Spleen (tissue), 11 donors: ENCODE results near the gene CXorf38. TPM values are rescaled to one million over a fixed set of nuclear protein-coding genes. Genes with fewer than 3 reads are reported as not detected.
A peak's percentile ranks its signal among the peaks of the same experiment; 100 is the strongest.

Experiments used
- DNase-seq: peaks from one replicate; pipeline ENCODE4 v3.0.0-alpha.2; 2020
- H3K27ac ChIP-seq, 8 donors: fragments of 200-600 bp; sonication (generic) in 7 of 8; 1 replicate in 4 of 8; 2 replicates in 4 of 8; pipeline versions ENCODE4 v1.5.0 to v1.8.0; 2016 to 2021; ENCODE audit warnings: inconsistent platforms in 4 of 8, mild to moderate bottlenecking in 4 of 8, moderate library complexity in 1 of 8
- H3K27me3 ChIP-seq, 7 donors: fragments of 200-600 bp; sonication (generic) in 6 of 7; replicated peaks in 1 of 7; 1 replicate in 4 of 7; 2 replicates in 3 of 7; pipeline versions ENCODE4 v1.5.0 to v1.8.0; 2016 to 2021; ENCODE audit warnings: inconsistent platforms in 3 of 7, mild to moderate bottlenecking in 1 of 7
- H3K36me3 ChIP-seq, 6 donors: fragments of 200-600 bp; sonication (generic) in 5 of 6; 1 replicate in 4 of 6; 2 replicates in 2 of 6; pipeline versions ENCODE4 v1.5.0 to v1.8.0; 2016 to 2021; ENCODE audit warnings: inconsistent platforms in 2 of 6
- H3K4me1 ChIP-seq, 6 donors: fragments of 200-600 bp; sonication (generic) in 5 of 6; 1 replicate in 3 of 6; 2 replicates in 3 of 6; pipeline versions ENCODE4 v1.5.0 to v1.8.0; 2016 to 2021; ENCODE audit warnings: inconsistent platforms in 3 of 6
- H3K4me3 ChIP-seq, 8 donors: fragments of 200-600 bp; sonication (generic) in 7 of 8; 1 replicate in 4 of 8; 2 replicates in 4 of 8; pipeline versions ENCODE4 v1.5.0 to v1.8.0; 2016 to 2021; ENCODE audit warnings: inconsistent platforms in 4 of 8, mild to moderate bottlenecking in 4 of 8, moderate library complexity in 2 of 8
- H3K9me3 ChIP-seq, 8 donors: fragments of 200-600 bp; sonication (generic) in 7 of 8; 1 replicate in 4 of 8; 2 replicates in 4 of 8; pipeline versions ENCODE4 v1.5.0 to v1.8.0; 2016 to 2021; ENCODE audit warnings: inconsistent platforms in 4 of 8
- POLR2A ChIP-seq, 3 donors: fragments of 450-650 bp; IDR thresholded peaks; one replicate each; pipeline ENCODE4 v1.5.1; 2017; ENCODE audit warnings: antibody characterized with exemption in 3 of 3, mild to moderate bottlenecking in 1 of 3
- POLR2AphosphoS5 ChIP-seq, 3 donors: sonication (generic); formaldehyde crosslinking; IDR thresholded peaks; one replicate each; pipeline ENCODE4 v1.5.1; 2017; ENCODE audit warnings: antibody characterized with exemption in 3 of 3
- WGBS, 5 donors: extraction: QIAGEN DNeasy Blood & Tissue Kit in 3 of 5; methylation state at CpG; one replicate each; pipeline versions ENCODE4 v1.1.5 to v1.1.7; 2013 to 2018; 5-methylcytosine and 5-hydroxymethylcytosine counted together
- intact Hi-C: fragments of 100-400 bp; cut with DNase I; formaldehyde crosslinking; loops from one replicate; pipeline ENCODE4 v1.15.0; 2023; ENCODE audit warnings: low total_unique reads
- polyA plus RNA-seq, 3 donors: library from polyadenylated mRNA; stranded (reverse); fragments of 200-250 nt; gene quantifications; one replicate each; pipeline ENCODE4 v1.2.1, GENCODE V29; 2013
- total RNA-seq, 7 donors: library from RNA; depleted of rRNA in 3 of 7; stranded (reverse); fragments of >200 nt in 3 of 7; fragmentation: NEBNext Ultra II Directional in 4 of 7; extraction: Animal tissue kit (Norgen Biotek cat#: 25700) in 4 of 7; gene quantifications; one replicate each; pipeline versions ENCODE4 v1.1.0 to v1.2.1, GENCODE V29; 2016 to 2021
- TF ChIP-seq, protein P1 (sequence below), 11 experiments: fragments of 200-600 bp in 7 of 11; fragments of 450-650 bp in 4 of 11; sonication (generic) in 4 of 11; IDR thresholded peaks in 8 of 11; conservative IDR thresholded peaks in 3 of 11; 1 replicate in 7 of 11; 2 replicates in 4 of 11; pipeline versions ENCODE4 v1.4.0 to v1.8.0; 2016 to 2021; ENCODE audit warnings: antibody characterized with exemption in 11 of 11, inconsistent platforms in 4 of 11, mild to moderate bottlenecking in 1 of 11
- donor health status: healthy with polysubstance abuse.
- donor health status: DM: no; HTN: no; CAD: no; lungs with moderate emphysema.
- donor health status: DM: no; HTN: no; CAD: no.
- donor health status: Bipolar disorder and iron deficiency.
- donor health status: healthy.
- donor health status: DM: no; HTN: no; CAD: no.
- donor health status: DM: yes; HTN: yes; CAD: no.

The CXorf38 gene
- total and polyA plus RNA-seq, 10 donors: 9.4 to 35.1 (median 27.7) TPM

DNA sequence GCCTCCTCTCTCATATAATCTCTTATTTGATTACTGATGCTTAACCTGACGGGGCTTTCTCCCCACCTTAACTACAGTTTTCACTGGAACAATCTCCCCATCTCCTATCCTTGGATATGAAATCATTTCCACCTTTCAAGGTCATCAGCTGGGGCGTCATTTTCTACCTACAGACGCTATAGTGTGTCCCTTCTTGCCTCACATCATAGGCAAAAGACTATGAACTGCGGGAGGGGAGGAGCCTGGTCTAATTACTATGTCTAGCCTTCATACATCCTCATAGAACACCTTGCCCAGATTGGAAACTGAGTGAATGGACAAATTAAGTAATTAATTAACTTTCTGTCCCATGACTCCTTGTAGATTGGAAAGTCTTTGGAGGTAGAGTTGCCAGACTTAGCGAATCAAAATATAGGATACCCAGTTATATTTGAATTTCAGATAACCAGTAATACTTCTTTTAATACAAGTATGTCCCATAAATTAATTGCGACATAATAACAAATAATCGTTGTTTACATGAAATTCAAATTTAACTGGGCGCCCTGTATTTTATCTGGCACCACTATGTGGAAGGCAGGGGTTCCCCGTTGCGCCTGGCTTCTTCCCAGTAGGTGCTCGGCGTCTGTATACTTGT lies 67.3 kb downstream of the CXorf38 start:
- Histone ChIP-seq H3K36me3 (no peaks in the 10 kb centered on the region), H3K27me3 (peaks cover 0 to 12% (median 0%) of the 10 kb centered on the region in 7 donors), H3K4me1 (peaks cover 7 to 29% (median 18%) of the 10 kb centered on the region in 6 donors), H3K27ac (peak overlapping the region; percentile 61 to 97 (median 93)), H3K9me3 (no peaks in the 10 kb centered on the region), H3K4me3 (peak overlapping the region; percentile 34 to 86 (median 65))
- intact Hi-C loops: no loop called here
- no peak for DNase-seq
- 13 to 36% (median 16%) methylated on average over 10 to 12 of the region's 12 CpGs for WGBS, 5 donors
- TF ChIP-seq POLR2A (IDR thresholded peaks at IDR 0.05) (no peak), POLR2AphosphoS5 (IDR thresholded peaks at IDR 0.05) (no peak)
- TF ChIP-seq, protein P1, sequence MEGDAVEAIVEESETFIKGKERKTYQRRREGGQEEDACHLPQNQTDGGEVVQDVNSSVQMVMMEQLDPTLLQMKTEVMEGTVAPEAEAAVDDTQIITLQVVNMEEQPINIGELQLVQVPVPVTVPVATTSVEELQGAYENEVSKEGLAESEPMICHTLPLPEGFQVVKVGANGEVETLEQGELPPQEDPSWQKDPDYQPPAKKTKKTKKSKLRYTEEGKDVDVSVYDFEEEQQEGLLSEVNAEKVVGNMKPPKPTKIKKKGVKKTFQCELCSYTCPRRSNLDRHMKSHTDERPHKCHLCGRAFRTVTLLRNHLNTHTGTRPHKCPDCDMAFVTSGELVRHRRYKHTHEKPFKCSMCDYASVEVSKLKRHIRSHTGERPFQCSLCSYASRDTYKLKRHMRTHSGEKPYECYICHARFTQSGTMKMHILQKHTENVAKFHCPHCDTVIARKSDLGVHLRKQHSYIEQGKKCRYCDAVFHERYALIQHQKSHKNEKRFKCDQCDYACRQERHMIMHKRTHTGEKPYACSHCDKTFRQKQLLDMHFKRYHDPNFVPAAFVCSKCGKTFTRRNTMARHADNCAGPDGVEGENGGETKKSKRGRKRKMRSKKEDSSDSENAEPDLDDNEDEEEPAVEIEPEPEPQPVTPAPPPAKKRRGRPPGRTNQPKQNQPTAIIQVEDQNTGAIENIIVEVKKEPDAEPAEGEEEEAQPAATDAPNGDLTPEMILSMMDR (IDR thresholded peaks at IDR 0.05 in 8 of 11, conservative IDR thresholded peaks at IDR 0.05 in 3 of 11): no peak

DNA sequence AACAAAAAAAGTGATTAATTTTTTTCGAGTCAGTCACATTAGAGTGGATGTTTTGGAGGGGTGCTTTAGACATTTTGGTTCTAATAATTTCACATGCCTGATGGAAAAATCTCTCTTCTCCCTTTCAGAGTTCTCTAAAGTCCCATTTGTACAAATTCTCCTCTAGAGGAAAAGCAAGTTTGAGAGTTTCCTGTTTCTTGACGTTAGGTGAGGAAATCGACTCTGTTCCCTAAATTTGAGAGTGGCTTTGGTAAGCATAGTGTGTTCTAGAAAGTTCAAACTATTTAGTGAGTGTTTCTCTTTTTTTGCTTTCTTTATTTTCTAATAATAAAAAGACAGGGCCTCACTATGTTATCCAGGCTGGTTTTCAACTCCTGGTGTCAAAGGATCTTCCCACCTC lies 68.2 kb downstream of the CXorf38 start:
- no peak for DNase-seq
- 35 to 62% (median 47%) methylated on average over 3 of the region's 3 CpGs for WGBS, 5 donors
- Histone ChIP-seq H3K9me3 (no peaks in the 10 kb centered on the region), H3K36me3 (no peaks in the 10 kb centered on the region), H3K4me3 (no peak overlapping the region), H3K27me3 (peaks cover 0 to 10% (median 0%) of the 10 kb centered on the region in 7 donors), H3K4me1 (peaks cover 7 to 29% (median 18%) of the 10 kb centered on the region in 6 donors), H3K27ac (peak overlapping the region in 6 of 8 donors; percentile 43 to 97 (median 96))
- intact Hi-C loops: no loop called here
- TF ChIP-seq POLR2AphosphoS5 (IDR thresholded peaks at IDR 0.05): no peak
- TF ChIP-seq, protein P1 (IDR thresholded peaks at IDR 0.05 in 8 of 11, conservative IDR thresholded peaks at IDR 0.05 in 3 of 11): no peak
- TF ChIP-seq POLR2A (IDR thresholded peaks at IDR 0.05): no peak

DNA sequence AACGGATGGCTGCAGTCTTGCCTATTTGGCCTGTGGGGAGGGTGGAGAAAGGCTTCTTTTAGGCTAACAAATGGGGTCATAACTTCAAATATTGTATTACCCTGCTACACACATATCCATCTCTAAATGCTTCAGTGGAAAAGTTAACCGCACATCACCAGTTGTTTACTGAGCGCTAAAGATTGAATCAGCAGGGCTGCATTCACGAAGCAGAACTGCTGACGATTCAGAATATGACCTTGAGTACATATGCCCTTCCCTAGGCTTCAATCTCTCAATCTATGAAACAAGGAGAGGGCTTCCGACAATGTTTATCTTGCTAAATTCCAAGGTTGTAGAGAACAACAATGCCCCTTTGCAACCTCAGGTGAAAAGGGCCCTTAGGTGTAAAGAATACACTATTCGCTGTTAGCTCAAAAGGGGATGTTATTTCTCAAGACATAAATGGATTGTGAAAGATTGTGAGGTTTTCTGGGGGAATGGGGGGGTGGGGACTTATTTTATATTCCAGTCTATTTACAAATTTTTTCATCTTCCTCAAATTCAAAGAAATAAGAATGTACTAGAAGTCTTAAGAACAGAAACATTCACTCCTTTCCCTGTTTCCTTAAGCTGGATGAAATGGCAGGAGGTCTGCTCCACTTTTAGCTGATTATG lies 69.2 kb downstream of the CXorf38 start:
- Histone ChIP-seq H3K36me3 (no peaks in the 10 kb centered on the region), H3K27me3 (peaks cover 0 to 7% (median 0%) of the 10 kb centered on the region in 7 donors), H3K4me1 (peaks cover 7 to 27% (median 16%) of the 10 kb centered on the region in 6 donors), H3K4me3 (peak overlapping the region in 1 of 8 donors; percentile 2), H3K9me3 (no peaks in the 10 kb centered on the region), H3K27ac (peak overlapping the region in 7 of 8 donors; percentile 16 to 97 (median 95))
- TF ChIP-seq, protein P1 (IDR thresholded peaks at IDR 0.05 in 8 of 11, conservative IDR thresholded peaks at IDR 0.05 in 3 of 11): no peak
- TF ChIP-seq POLR2AphosphoS5 (IDR thresholded peaks at IDR 0.05) (no peak), POLR2A (IDR thresholded peaks at IDR 0.05) (no peak)
- 45 to 70% (median 61%) methylated on average over 5 to 7 of the region's 7 CpGs for WGBS, 5 donors
- intact Hi-C loops: no loop called here
- no peak for DNase-seq

Other genes starting within 250 kb of the CXorf38 start
- gene ATP6AP2, start 66.6 kb downstream of the CXorf38 start, total RNA-seq: 100 to 1,000 TPM in 3 of 7 donors, 10 to 100 TPM in 4; 75.8 to 130 (median 98.1) TPM
- 10 to 100 TPM; 36.9 to 59.6 (median 50.7) TPM for gene ATP6AP2, start 66.6 kb downstream of the CXorf38 start, polyA plus RNA-seq
- not detected for gene MPC1L, start 24.1 kb downstream of the CXorf38 start, total RNA-seq
- gene MPC1L, start 24.1 kb downstream of the CXorf38 start, polyA plus RNA-seq: under 1 TPM in 1 of 3 donors, not detected in 2; 0.28 TPM
- 10 to 100 TPM; 33.1 to 63.9 (median 55.2) TPM for gene MED14, start 88.0 kb upstream of the CXorf38 start, total RNA-seq
- 10 to 100 TPM in 1 of 3 donors, 1 to 10 TPM in 2; 6.9 to 10.8 (median 8.0) TPM for gene MED14, start 88.0 kb upstream of the CXorf38 start, polyA plus RNA-seq